K562 (cell line): ENCODE results near the gene EIF2S1. TPM values are rescaled to one million over a fixed set of nuclear protein-coding genes. Genes with fewer than 3 reads are reported as not detected.

Source experiments
- ASH1L ChIP-seq: fragments of 450-650 bp; IDR thresholded peaks from 2 replicates; pipeline ENCODE4 v1.6.1; 2018; ENCODE audit warnings: borderline replicate concordance, mild to moderate bottlenecking, low read depth; ENCODE audit not compliant: partially characterized antibody
- COPS2 ChIP-seq: fragments of 450-650 bp; conservative IDR thresholded peaks from 2 replicates; pipeline ENCODE4 v1.6.1; 2016; ENCODE audit warnings: mild to moderate bottlenecking, moderate library complexity
- EZH2 ChIP-seq: IDR thresholded peaks from 2 replicates; pipeline ENCODE4 v1.6.1; 2012; ENCODE audit warnings: low read depth, mild to moderate bottlenecking, inconsistent platforms, low read length, borderline replicate concordance
- FUS ChIP-seq: fragments of 200-400 bp; formaldehyde crosslinking; optimal IDR thresholded peaks from 2 replicates; pipeline ENCODE3; 2017; ENCODE audit warnings: low read depth, low read length
- KAT8 ChIP-seq: fragments of 450-650 bp; IDR thresholded peaks from 2 replicates; pipeline ENCODE4 v1.6.1; 2016; ENCODE audit warnings: low read depth, mild to moderate bottlenecking
- KDM5B ChIP-seq: fragments of 200-600 bp; sonication (generic); IDR thresholded peaks from 2 replicates; pipeline ENCODE4 v1.6.1; 2012; ENCODE audit warnings: low read depth, mild to moderate bottlenecking, moderate library complexity, low read length, control low read depth, inconsistent platforms; ENCODE audit not compliant: insufficient replicate concordance
- NFIC ChIP-seq: fragments of 450-650 bp; IDR thresholded peaks from 2 replicates; pipeline ENCODE4 v1.6.1; 2017; ENCODE audit warnings: mild to moderate bottlenecking, inconsistent platforms
- PHB ChIP-seq: fragments of 250-450 bp; sonication (Bioruptor Pico); IDR thresholded peaks from 2 replicates; pipeline ENCODE4 v1.5.0; 2021
- PKNOX1 ChIP-seq: fragments of 450-650 bp; IDR thresholded peaks from 2 replicates; pipeline ENCODE4 v1.6.1; 2016
- POLR2B ChIP-seq: fragments of 450-650 bp; IDR thresholded peaks from 2 replicates; pipeline ENCODE4 v1.6.1; 2018; ENCODE audit warnings: low read depth; ENCODE audit not compliant: partially characterized antibody
- SIRT6 ChIP-seq: IDR thresholded peaks from one replicate; pipeline ENCODE4 v1.6.1; 2012; ENCODE audit warnings: low read depth, mild to moderate bottlenecking, control low read depth, inconsistent platforms, low read length, moderate library complexity
- TCFL5 ChIP-seq: fragments of 250-450 bp; sonication (Bioruptor Pico); conservative IDR thresholded peaks from 2 replicates; pipeline ENCODE4 v1.6.1; 2021; ENCODE audit warnings: mild to moderate bottlenecking, moderate library complexity, matching md5 sums
- YY1 ChIP-seq, 3 experiments: IDR thresholded peaks; 2 replicates each; pipeline ENCODE4 v1.6.1; 2011; ENCODE audit warnings: low read length in 2 of 3, mild to moderate bottlenecking in 2 of 3, moderate library complexity in 2 of 3, borderline replicate concordance in 1 of 3, control low read depth in 1 of 3, low read depth in 1 of 3; ENCODE audit not compliant: insufficient read depth in 3 of 3, insufficient replicate concordance in 2 of 3, control insufficient read depth in 1 of 3, insufficient read length in 1 of 3; ENCODE audit errors: extremely low read depth in 1 of 3
- ZBTB17 ChIP-seq: fragments of 450-650 bp; formaldehyde crosslinking; IDR thresholded peaks from 2 replicates; pipeline ENCODE4 v1.4.0; 2020; ENCODE audit warnings: mild to moderate bottlenecking
- ZC3H11A ChIP-seq: IDR thresholded peaks from 2 replicates; pipeline ENCODE4 v1.6.1; 2012; ENCODE audit warnings: low read depth, low read length, improper control_type of control experiment
- ZFPM2 ChIP-seq: fragments of 250-450 bp; sonication (Bioruptor Pico); IDR thresholded peaks from 2 replicates; pipeline ENCODE4 v1.5.1; 2022; ENCODE audit warnings: mild to moderate bottlenecking
- ZMIZ1 ChIP-seq, 2 experiments: fragments of 150-350 bp in 1 of 2; IDR thresholded peaks; 2 replicates each; pipeline ENCODE4 v1.6.1; 2012 to 2016; ENCODE audit warnings: low read depth in 2 of 2, low read length in 2 of 2, mild to moderate bottlenecking in 1 of 2, moderate library complexity in 1 of 2
- ZNF212 ChIP-seq: fragments of 450-650 bp; formaldehyde crosslinking; IDR thresholded peaks from 2 replicates; pipeline ENCODE4 v1.4.0; 2020; ENCODE audit warnings: mild to moderate bottlenecking
- ZNF263 ChIP-seq: sonication (generic); formaldehyde crosslinking; IDR thresholded peaks from 2 replicates; pipeline ENCODE4 v1.8.0; 2022; ENCODE audit warnings: mild to moderate bottlenecking, missing genetic modification reagents, borderline replicate concordance
- ZNF551 ChIP-seq: fragments of 250-450 bp; sonication (Bioruptor Pico); IDR thresholded peaks from 2 replicates; pipeline ENCODE4 v1.5.0; 2021; ENCODE audit warnings: mild to moderate bottlenecking, moderate library complexity
- ZNF778 ChIP-seq: fragments of 450-650 bp; formaldehyde crosslinking; IDR thresholded peaks from 2 replicates; pipeline ENCODE4 v1.4.0; 2020; ENCODE audit warnings: mild to moderate bottlenecking, moderate library complexity
- polyA plus RNA-seq, 8 experiments: library from polyadenylated mRNA; depleted of rRNA in 4 of 8; stranded (reverse) in 5 of 8; unstranded in 3 of 8; fragments of >200 nt; fragmentation: Nextera tagmentation in 2 of 8; fragmentation: Illumina TruSeq in 1 of 8; extraction: Ambion mirVana in 2 of 8; extraction: Trizol in 1 of 8; gene quantifications; 2 replicates each; pipeline versions ENCODE4 v1.2.1 to v1.2.3, GENCODE V29; 2011 to 2014; ENCODE audit warnings: inconsistent platforms in 1 of 8, missing spikeins in 1 of 8
- total RNA-seq, 7 experiments: library from RNA; depleted of rRNA in 6 of 7; stranded (reverse); fragments of >200 nt in 6 of 7; fragmentation: Illumina TruSeq in 2 of 7; extraction: Trizol in 2 of 7; gene quantifications; 2 replicates each; pipeline versions ENCODE4 v1.2.1 to v1.2.3, GENCODE V29; 2011 to 2021; ENCODE audit warnings: low replicate concordance in 1 of 7
- TF ChIP-seq, protein P1 (sequence below), 3 experiments: IDR thresholded peaks in 2 of 3; conservative IDR thresholded peaks in 1 of 3; 2 replicates each; pipeline ENCODE4 v1.5.1; 2011 to 2012; ENCODE audit warnings: low read length in 3 of 3, mild to moderate bottlenecking in 3 of 3, control low read depth in 2 of 3, improper control_type of control experiment in 1 of 3, inconsistent platforms in 1 of 3, low read depth in 1 of 3, mixed read lengths in 1 of 3, moderate library complexity in 1 of 3; ENCODE audit not compliant: insufficient read depth in 2 of 3

EIF2S1 gene
- total and polyA plus RNA-seq, 9 of the 15 experiments (the other 6 are each of a cell fraction or from before 2014, with no cell fraction given), result 216 to 1,018 (median 332) TPM

DNA sequence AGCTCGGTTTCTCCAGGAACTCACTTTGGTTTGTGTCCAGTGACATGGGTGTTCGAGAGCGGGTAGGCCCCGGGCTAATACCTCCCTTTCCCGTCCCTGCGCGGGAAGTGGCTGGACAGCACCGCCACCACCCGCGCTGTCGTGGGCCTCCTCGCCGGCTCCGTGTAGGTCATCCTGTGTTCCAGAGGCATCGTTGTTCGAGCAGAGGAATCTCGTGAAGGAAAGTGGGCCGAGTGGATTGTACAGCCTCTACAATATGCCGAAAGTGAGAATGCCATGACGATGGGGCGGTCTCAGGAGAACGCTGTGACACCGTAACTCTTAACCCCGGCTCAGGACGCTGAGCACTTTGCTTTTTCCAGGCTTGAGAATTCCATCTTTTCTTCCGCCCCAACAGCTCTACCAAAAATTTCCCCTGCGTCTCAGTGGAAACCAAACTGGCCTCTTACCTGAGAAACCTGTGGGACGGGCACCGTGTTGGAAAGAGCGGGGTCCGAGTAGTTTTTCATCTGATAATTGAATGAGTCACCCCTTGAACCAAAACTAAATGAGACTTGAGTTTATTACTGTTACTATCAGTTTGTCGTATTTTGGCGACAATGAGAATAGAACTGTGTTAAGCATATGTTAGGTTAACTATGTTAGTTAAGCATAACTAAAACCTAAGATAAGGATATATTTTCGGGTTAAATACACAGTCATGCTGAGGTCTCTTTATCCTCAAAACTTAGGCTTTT, 510 bp downstream of the EIF2S1 start (continued):
- TF ChIP-seq ZMIZ1 (IDR thresholded peaks at IDR 0.05; ENCODE audit: low read depth in 2 of 2, low read length in 2 of 2) (no peak), KAT8 (no peak), ZNF778 (CRISPR knock-in tag) (no peak), ZFPM2 (CRISPR knock-in tag) (no peak), ASH1L (no peak), PKNOX1 (no peak), ZNF263 (CRISPR knock-in tag) (no peak), TCFL5 (no peak), SIRT6 (no peak), POLR2B (no peak), FUS (no peak), YY1 (IDR thresholded peaks at IDR 0.05; ENCODE audit: borderline replicate concordance in 1 of 3, control insufficient read depth in 1 of 3, extremely low read depth in 1 of 3, insufficient read depth in 3 of 3, insufficient read length in 1 of 3, insufficient replicate concordance in 2 of 3, low read depth in 1 of 3, low read length in 2 of 3) (peak in 1 of 3 experiments; percentile 3), COPS2 (no peak), ZNF551 (no peak), ZC3H11A (no peak), KDM5B (peak; percentile 34), ZNF212 (CRISPR knock-in tag) (no peak), PHB (0 out of 2 replicates have a peak, but pooled peaks have one; percentile 31), NFIC (0 out of 2 replicates have a peak, but pooled peaks have one; percentile 12), ZBTB17 (no peak), EZH2 (no peak)
- TF ChIP-seq, protein P1, sequence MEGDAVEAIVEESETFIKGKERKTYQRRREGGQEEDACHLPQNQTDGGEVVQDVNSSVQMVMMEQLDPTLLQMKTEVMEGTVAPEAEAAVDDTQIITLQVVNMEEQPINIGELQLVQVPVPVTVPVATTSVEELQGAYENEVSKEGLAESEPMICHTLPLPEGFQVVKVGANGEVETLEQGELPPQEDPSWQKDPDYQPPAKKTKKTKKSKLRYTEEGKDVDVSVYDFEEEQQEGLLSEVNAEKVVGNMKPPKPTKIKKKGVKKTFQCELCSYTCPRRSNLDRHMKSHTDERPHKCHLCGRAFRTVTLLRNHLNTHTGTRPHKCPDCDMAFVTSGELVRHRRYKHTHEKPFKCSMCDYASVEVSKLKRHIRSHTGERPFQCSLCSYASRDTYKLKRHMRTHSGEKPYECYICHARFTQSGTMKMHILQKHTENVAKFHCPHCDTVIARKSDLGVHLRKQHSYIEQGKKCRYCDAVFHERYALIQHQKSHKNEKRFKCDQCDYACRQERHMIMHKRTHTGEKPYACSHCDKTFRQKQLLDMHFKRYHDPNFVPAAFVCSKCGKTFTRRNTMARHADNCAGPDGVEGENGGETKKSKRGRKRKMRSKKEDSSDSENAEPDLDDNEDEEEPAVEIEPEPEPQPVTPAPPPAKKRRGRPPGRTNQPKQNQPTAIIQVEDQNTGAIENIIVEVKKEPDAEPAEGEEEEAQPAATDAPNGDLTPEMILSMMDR (IDR thresholded peaks at IDR 0.05 in 2 of 3, conservative IDR thresholded peaks at IDR 0.05 in 1 of 3; ENCODE audit: insufficient read depth in 2 of 3, low read depth in 1 of 3, low read length in 3 of 3), result no peak
